AG10803 (cell line): ENCODE measurements around the gene SLC25A13.
"Not testable (repeated sequence)": the region's sequence is repeated elsewhere in the genome, so short reads cannot be mapped to it uniquely, and the experiment has no call there.

ENCODE experiments used
- DNase-seq: peaks from one replicate; pipeline ENCODE4 v3.0.0; 2010; ENCODE audit warnings: low read depth
- H3K4me3 ChIP-seq: 2 replicates; pipeline ENCODE4 v1.5.1; 2011; ENCODE audit warnings: mild to moderate bottlenecking, low read length, control low read depth
- TF ChIP-seq, protein P1 (sequence below): conservative IDR thresholded peaks from 2 replicates; pipeline ENCODE4 v1.5.1; 2011; ENCODE audit warnings: mild to moderate bottlenecking, low read length, control low read depth, inconsistent platforms

The SLC25A13 gene

DNA sequence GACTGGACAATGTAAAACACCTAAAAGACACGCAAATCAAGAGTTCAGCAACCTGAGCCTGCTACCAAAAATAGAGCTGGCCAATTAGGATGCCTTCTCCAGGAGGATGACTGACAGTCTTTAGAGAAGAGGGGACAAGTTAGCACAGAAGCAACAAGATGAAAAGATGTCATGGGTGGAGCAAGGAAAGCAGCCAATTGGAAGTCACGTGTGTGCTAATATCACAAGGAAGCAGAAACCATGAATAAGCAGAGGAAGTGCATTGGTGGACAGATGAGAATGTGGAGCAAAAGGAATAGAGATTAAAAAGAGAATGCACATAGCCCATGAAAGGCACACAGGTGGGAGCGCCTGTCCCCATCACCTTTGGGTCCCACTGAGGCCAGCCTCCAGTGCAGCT is 148.1 kb downstream of the SLC25A13 start:
- DNase-seq: no peak
- no peak overlapping the region for H3K4me3 ChIP-seq
- TF ChIP-seq, protein P1, sequence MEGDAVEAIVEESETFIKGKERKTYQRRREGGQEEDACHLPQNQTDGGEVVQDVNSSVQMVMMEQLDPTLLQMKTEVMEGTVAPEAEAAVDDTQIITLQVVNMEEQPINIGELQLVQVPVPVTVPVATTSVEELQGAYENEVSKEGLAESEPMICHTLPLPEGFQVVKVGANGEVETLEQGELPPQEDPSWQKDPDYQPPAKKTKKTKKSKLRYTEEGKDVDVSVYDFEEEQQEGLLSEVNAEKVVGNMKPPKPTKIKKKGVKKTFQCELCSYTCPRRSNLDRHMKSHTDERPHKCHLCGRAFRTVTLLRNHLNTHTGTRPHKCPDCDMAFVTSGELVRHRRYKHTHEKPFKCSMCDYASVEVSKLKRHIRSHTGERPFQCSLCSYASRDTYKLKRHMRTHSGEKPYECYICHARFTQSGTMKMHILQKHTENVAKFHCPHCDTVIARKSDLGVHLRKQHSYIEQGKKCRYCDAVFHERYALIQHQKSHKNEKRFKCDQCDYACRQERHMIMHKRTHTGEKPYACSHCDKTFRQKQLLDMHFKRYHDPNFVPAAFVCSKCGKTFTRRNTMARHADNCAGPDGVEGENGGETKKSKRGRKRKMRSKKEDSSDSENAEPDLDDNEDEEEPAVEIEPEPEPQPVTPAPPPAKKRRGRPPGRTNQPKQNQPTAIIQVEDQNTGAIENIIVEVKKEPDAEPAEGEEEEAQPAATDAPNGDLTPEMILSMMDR: no peak

DNA sequence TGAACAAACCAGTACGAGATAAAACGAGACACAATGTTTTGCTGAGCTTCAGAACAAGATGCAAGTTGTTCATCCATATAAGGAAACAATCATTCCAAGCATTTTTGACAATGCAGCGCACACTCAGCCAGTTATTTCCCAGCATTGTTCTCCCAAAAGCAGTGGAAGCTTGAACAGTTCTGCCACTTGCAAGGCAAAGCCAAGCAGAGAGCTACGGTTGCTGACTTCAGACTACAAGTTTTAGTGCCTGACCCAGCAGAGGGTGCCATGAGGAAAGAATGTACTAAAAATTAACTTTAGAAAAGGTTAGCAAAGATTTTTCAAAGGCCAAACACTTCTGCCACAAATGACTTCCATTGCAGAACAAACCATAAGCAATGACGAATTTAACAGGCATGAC is 152.5 kb downstream of the SLC25A13 start:
- H3K4me3 ChIP-seq: no peak overlapping the region
- TF ChIP-seq, protein P1: no peak
- DNase-seq: no peak

DNA sequence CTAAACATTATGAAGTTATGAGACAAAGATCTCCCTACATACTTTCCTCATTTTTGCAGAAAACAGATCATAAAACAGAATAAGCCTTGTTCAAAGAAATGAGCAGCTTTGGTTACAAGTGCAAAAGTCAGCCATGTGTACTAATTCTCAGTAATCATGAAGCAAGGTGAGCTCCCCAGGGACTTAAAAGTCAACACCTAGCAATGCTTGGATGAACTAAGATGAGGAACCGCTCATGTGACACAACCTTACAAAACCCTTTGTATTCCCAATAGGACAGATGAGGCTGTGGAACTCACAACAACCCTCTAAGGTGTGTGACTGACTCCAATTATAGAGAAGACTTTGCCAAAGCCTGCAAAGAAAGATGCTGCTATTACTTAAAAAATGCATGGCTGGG is 154.5 kb downstream of the SLC25A13 start:
- TF ChIP-seq, protein P1: no peak
- no peak overlapping the region for H3K4me3 ChIP-seq
- DNase-seq: no peak

DNA sequence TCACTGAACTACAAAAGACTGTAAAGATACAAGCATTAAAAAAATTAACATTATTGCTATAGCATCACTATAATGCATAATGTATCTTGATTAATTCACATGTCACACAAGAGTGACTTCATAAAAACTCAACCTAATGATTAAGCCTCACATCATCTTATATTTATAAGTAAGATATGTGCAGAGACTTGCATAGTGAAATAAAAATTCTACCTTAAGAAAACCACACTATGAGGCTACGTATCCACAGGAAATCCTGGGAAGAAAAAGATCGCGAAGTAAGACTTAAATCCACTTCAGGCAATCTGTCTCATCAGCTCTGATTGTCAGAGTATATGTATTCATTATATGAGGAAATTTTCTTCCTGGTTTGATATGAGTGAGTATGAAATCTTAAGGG is 160.0 kb downstream of the SLC25A13 start:
- no peak for DNase-seq
- TF ChIP-seq, protein P1: no peak
- H3K4me3 ChIP-seq: no peak overlapping the region

DNA sequence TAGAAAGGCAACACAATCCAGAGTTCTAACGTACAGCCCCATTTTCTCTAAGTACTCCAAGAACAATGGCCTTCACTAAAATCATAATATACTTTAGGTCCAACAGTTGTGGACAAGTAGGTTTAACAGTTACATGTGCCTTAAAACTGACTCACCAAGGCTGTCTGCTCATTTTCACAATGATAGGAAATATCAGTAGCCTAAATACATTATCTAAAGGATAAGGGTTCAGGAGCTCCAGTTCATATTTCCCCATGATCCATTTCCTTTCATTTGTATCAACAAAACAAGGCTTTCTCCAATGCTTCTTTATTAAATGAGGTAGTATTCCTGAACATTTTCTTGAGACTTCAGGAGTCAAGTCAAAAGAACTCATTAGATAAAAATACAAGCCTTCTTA is 164.0 kb downstream of the SLC25A13 start:
- TF ChIP-seq, protein P1: no peak
- no peak for DNase-seq

DNA sequence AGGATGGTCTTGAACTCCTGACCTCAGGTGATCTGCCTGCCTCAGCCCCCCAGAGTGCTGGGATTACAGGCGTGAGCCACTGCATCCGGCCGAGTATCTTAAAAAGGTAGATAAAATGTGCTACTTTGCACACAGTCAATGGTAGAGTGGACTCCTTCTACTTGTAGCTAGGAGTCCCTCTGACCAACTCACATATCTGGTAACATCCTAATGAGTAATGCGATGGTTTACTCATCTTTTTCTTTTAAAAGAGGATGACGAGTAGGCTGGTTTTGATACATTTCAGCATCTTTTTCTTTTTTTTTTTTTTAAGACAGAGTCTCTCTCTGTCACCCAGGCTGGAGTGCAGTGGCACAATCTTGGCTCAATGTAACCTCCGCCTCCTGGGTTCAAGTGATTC is 167.4 kb downstream of the SLC25A13 start:
- peak; percentile 3 for DNase-seq
- not testable (repeated sequence) for H3K4me3 ChIP-seq

More for the DNA sequence above, 164.0 kb downstream of the SLC25A13 start:
- no peak overlapping the region for H3K4me3 ChIP-seq

DNA sequence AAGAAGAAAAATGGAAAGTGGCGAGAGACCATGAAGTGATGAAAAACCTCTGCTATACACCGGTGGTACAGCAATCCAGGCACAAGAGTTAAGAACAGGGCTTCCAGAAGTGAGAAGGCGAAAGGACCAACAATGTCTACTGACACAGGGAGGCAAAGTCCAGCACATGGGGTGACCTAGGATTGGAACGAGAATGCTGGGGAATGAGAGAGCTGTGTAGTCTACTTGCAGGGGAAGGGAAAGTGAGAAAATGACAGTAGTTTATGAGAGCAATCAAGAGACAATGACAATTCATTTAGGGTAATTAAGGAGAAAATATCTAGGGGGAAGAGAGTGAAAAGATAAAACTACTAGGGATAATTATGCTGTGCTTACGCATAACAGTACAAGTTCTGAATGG is 169.2 kb downstream of the SLC25A13 start:
- DNase-seq: no peak
- TF ChIP-seq, protein P1: no peak
- no peak overlapping the region for H3K4me3 ChIP-seq

DNA sequence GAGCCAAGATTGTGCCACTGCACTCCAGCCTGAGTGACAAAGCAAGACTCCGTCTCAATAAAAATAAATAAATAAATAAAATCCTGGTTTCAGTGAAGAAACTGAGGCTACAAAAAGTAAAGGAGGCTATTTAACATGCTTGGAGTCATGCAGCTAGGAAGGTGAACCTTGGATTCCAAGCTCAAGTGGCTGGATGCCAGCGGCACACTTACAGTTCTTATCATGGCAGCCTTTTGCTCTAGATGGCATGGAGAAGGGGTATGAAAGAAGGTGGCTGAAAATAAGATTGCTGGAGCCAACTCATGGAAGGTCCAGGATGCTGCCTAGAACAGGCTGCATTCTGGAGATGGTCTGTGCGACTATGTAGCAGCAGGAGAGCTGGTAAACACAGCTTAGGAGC is 170.0 kb downstream of the SLC25A13 start:
- TF ChIP-seq, protein P1: no peak
- no peak overlapping the region for H3K4me3 ChIP-seq

More for the DNA sequence above, 170.0 kb downstream of the SLC25A13 start:
- no peak for DNase-seq
